ENCODE measurements around the gene HPF1.
"Not testable (repeated sequence)": the region's sequence is repeated elsewhere in the genome, so short reads cannot be mapped to it uniquely, and the experiment has no call there.

Gene HPF1

GRCh38 chr4:169795585-169795984, 37.8 kb upstream of the HPF1 start:
- TF ChIP-seq CTCF (IDR thresholded peaks at IDR 0.05) = no peak
- Histone ChIP-seq H3K36me3 (no peaks in the 10 kb centered on the region), H3K27ac (no peak overlapping the region), H3K9me3 (no peaks in the 10 kb centered on the region), H3K4me1 (ENCODE audit: control insufficient read depth in 1 of 2, insufficient read depth in 1 of 2, low read depth in 1 of 2, low read length in 1 of 2) (peaks cover 8 to 13% of the 10 kb centered on the region in 2 experiments), H3K27me3 (peaks cover 35% of the 10 kb centered on the region), H3K4me3 (ENCODE audit: low read depth in 1 of 2, low read length in 1 of 2) (no peak overlapping the region)

GRCh38 chr4:169791527-169792156, 33.9 kb upstream of the HPF1 start:
- peaks cover 74% of the 10 kb centered on the region for H3K27me3 ChIP-seq
- no peak for TF ChIP-seq CTCF (IDR thresholded peaks at IDR 0.05)
- no peaks in the 10 kb centered on the region for H3K36me3 ChIP-seq
- H3K4me3 ChIP-seq (ENCODE audit: low read depth in 1 of 2, low read length in 1 of 2) = no peak overlapping the region
- H3K9me3 ChIP-seq = no peaks in the 10 kb centered on the region
- peaks cover 8 to 14% of the 10 kb centered on the region in 2 experiments for H3K4me1 ChIP-seq (ENCODE audit: control insufficient read depth in 1 of 2, insufficient read depth in 1 of 2, low read depth in 1 of 2, low read length in 1 of 2)
- no peak overlapping the region for H3K27ac ChIP-seq

- Histone ChIP-seq H3K9me3 (no peaks in the 10 kb centered on the region), H3K27me3 (peaks cover 79% of the 10 kb centered on the region), H3K27ac (no peak overlapping the region), H3K4me1 (ENCODE audit: control insufficient read depth in 1 of 2, insufficient read depth in 1 of 2, low read depth in 1 of 2, low read length in 1 of 2) (peaks cover 8 to 14% of the 10 kb centered on the region in 2 experiments), H3K4me3 (ENCODE audit: low read depth in 1 of 2, low read length in 1 of 2) (no peak overlapping the region), H3K36me3 (no peaks in the 10 kb centered on the region)
- TF ChIP-seq CTCF (IDR thresholded peaks at IDR 0.05) = no peak
Measured at GRCh38 chr4:169791062-169791461, 33.3 kb upstream of the HPF1 start.

- Histone ChIP-seq H3K27ac (no peak overlapping the region), H3K9me3 (no peaks in the 10 kb centered on the region), H3K36me3 (no peaks in the 10 kb centered on the region), H3K4me1 (ENCODE audit: control insufficient read depth in 1 of 2, insufficient read depth in 1 of 2, low read depth in 1 of 2, low read length in 1 of 2) (no peaks in the 10 kb centered on the region), H3K27me3 (peaks cover 53% of the 10 kb centered on the region), H3K4me3 (ENCODE audit: low read depth in 1 of 2, low read length in 1 of 2) (no peak overlapping the region)
- no peak for TF ChIP-seq CTCF (IDR thresholded peaks at IDR 0.05)
Measured at GRCh38 chr4:169774466-169775445, 17.0 kb upstream of the HPF1 start.

- no peak for TF ChIP-seq CTCF (IDR thresholded peaks at IDR 0.05)
- Histone ChIP-seq H3K9me3 (no peaks in the 10 kb centered on the region), H3K27ac (no peak overlapping the region), H3K27me3 (peaks cover 53% of the 10 kb centered on the region), H3K4me1 (ENCODE audit: control insufficient read depth in 1 of 2, insufficient read depth in 1 of 2, low read depth in 1 of 2, low read length in 1 of 2) (no peaks in the 10 kb centered on the region), H3K4me3 (ENCODE audit: low read depth in 1 of 2, low read length in 1 of 2) (no peak overlapping the region), H3K36me3 (no peaks in the 10 kb centered on the region)
Measured at GRCh38 chr4:169773889-169774288, 16.1 kb upstream of the HPF1 start.

- not testable (repeated sequence) for H3K4me3 ChIP-seq (ENCODE audit: low read depth in 1 of 2, low read length in 1 of 2); H3K9me3 ChIP-seq; H3K36me3 ChIP-seq; H3K4me1 ChIP-seq (ENCODE audit: control insufficient read depth in 1 of 2, insufficient read depth in 1 of 2, low read depth in 1 of 2, low read length in 1 of 2); H3K27ac ChIP-seq
- peaks cover 52% of the 10 kb centered on the region for H3K27me3 ChIP-seq
Measured at GRCh38 chr4:169771556-169772080, 13.9 kb upstream of the HPF1 start.

Measured in neutrophil (primary cell).